Astrocyte (in vitro differentiated cells and primary cell): ENCODE data around the gene TM9SF4. TPM values are rescaled to one million over a fixed set of nuclear protein-coding genes. Genes with fewer than 3 reads are reported as not detected.

Source experiments
- DNase-seq: peaks from one replicate; pipeline ENCODE4 v3.0.0-alpha.2; 2010; ENCODE audit warnings: low read depth
- FAIRE-seq: peaks from 2 replicates; lab custom pipeline; 2011; peaks lifted over from hg19 to GRCh38; lab: Jason Lieb, UNC
- H2AFZ ChIP-seq: 2 replicates; pipeline ENCODE4 v1.6.0; 2012; ENCODE audit warnings: low read depth, low read length, inconsistent platforms
- H3K27ac ChIP-seq: 2 replicates; pipeline ENCODE4 v1.5.1; 2011; ENCODE audit warnings: low read depth, low read length, inconsistent platforms
- H3K27me3 ChIP-seq: 2 replicates; pipeline ENCODE4 v1.6.0; 2011; ENCODE audit warnings: low read length, inconsistent platforms; ENCODE audit not compliant: insufficient read depth
- H3K36me3 ChIP-seq: 2 replicates; pipeline ENCODE4 v1.5.1; 2011; ENCODE audit warnings: low read length, inconsistent platforms; ENCODE audit not compliant: insufficient read depth
- H3K4me1 ChIP-seq: 2 replicates; pipeline ENCODE4 v1.5.1; 2011; ENCODE audit warnings: low read length, inconsistent platforms; ENCODE audit not compliant: insufficient read depth
- H3K4me2 ChIP-seq: 2 replicates; pipeline ENCODE4 v1.6.0; 2012; ENCODE audit warnings: low read length, inconsistent platforms
- H3K4me3 ChIP-seq: 2 replicates; pipeline ENCODE4 v1.5.1; 2011; ENCODE audit warnings: low read depth, mild to moderate bottlenecking, low read length, inconsistent platforms; ENCODE audit not compliant: insufficient read depth
- H3K79me2 ChIP-seq: 2 replicates; pipeline ENCODE4 v1.6.0; 2012; ENCODE audit warnings: mild to moderate bottlenecking, low read length, inconsistent platforms; ENCODE audit not compliant: insufficient read depth
- H3K9ac ChIP-seq: 2 replicates; pipeline ENCODE4 v1.6.0; 2012; ENCODE audit warnings: mild to moderate bottlenecking, low read length, inconsistent platforms
- H3K9me3 ChIP-seq: 2 replicates; pipeline ENCODE4 v1.5.1; 2012; ENCODE audit warnings: low read depth, mild to moderate bottlenecking, low read length, inconsistent platforms; ENCODE audit not compliant: insufficient read depth
- H4K20me1 ChIP-seq: 2 replicates; pipeline ENCODE4 v1.6.0; 2012; ENCODE audit warnings: low read length, inconsistent platforms; ENCODE audit not compliant: insufficient read depth
- H3K27ac Mint-ChIP-seq: one replicate; pipeline ENCODE4 v1.8.0; 2021; ENCODE audit warnings: mild to moderate bottlenecking, mixed read lengths; ENCODE audit not compliant: unreplicated experiment
- H3K27me3 Mint-ChIP-seq: one replicate; pipeline ENCODE4 v1.8.0; 2021; ENCODE audit warnings: low read depth, mixed read lengths; ENCODE audit not compliant: unreplicated experiment
- H3K36me3 Mint-ChIP-seq: one replicate; pipeline ENCODE4 v1.8.0; 2021; ENCODE audit warnings: low read depth, mixed read lengths; ENCODE audit not compliant: unreplicated experiment
- H3K4me1 Mint-ChIP-seq: one replicate; pipeline ENCODE4 v1.8.0; 2021; ENCODE audit warnings: low read depth, mixed read lengths; ENCODE audit not compliant: unreplicated experiment
- H3K4me3 Mint-ChIP-seq: one replicate; pipeline ENCODE4 v1.8.0; 2021; ENCODE audit warnings: mild to moderate bottlenecking, moderate library complexity, mixed read lengths; ENCODE audit not compliant: unreplicated experiment
- H3K9me3 Mint-ChIP-seq: one replicate; pipeline ENCODE4 v1.8.0; 2021; ENCODE audit warnings: mild to moderate bottlenecking, mixed read lengths; ENCODE audit not compliant: unreplicated experiment
- CTCF ChIP-seq: IDR thresholded peaks from 2 replicates; pipeline ENCODE4 v1.5.1; 2011; ENCODE audit warnings: low read depth, mild to moderate bottlenecking, inconsistent platforms, low read length, moderate library complexity; ENCODE audit not compliant: insufficient read depth
- EZH2 ChIP-seq: IDR thresholded peaks from 2 replicates; pipeline ENCODE4 v1.6.1; 2012; ENCODE audit warnings: mild to moderate bottlenecking, low read length, inconsistent platforms; ENCODE audit not compliant: insufficient read depth
- total RNA-seq: library from RNA; stranded (reverse); gene quantifications from 2 replicates; pipeline ENCODE4 v1.2.1, GENCODE V29; 2021

The TM9SF4 gene
- total RNA-seq, 1 donor from 2014 or later = 64.0 TPM

GRCh38 chr20:32124916-32125454 is 15.5 kb downstream of the TM9SF4 start:
- H4K20me1 ChIP-seq = peaks cover 68% of the 10 kb centered on the region
- Mint-ChIP-seq H3K4me1 (no peaks in the 10 kb centered on the region), H3K36me3 (peaks cover 5% of the 10 kb centered on the region), H3K27me3 (no peaks in the 10 kb centered on the region), H3K27ac (no peak overlapping the region), H3K9me3 (peaks cover 2% of the 10 kb centered on the region), H3K4me3 (no peak overlapping the region)
- peaks cover 76% of the 10 kb centered on the region for H3K79me2 ChIP-seq
- H3K4me2 ChIP-seq = no peak overlapping the region
- no peaks in the 10 kb centered on the region for H3K27me3 ChIP-seq
- peaks cover 3% of the 10 kb centered on the region for H3K36me3 ChIP-seq
- no peak overlapping the region for H3K9ac ChIP-seq
- H3K9me3 ChIP-seq = no peaks in the 10 kb centered on the region
- no peak overlapping the region for H3K27ac ChIP-seq
- DNase-seq (no peak), FAIRE-seq (no peak)
- no peaks in the 10 kb centered on the region for H3K4me1 ChIP-seq
- TF ChIP-seq EZH2 = no peak
- no peak for TF ChIP-seq CTCF
- no peak overlapping the region for H3K4me3 ChIP-seq
- no peak overlapping the region for H2AFZ ChIP-seq

- H3K27me3 Mint-ChIP-seq = no peaks in the 10 kb centered on the region
- no peak for TF ChIP-seq EZH2
- no peak for TF ChIP-seq CTCF
Observed at GRCh38 chr20:32125506-32125905, 16.0 kb downstream of the TM9SF4 start.

GRCh38 chr20:32126919-32127318 is 17.4 kb downstream of the TM9SF4 start:
- Histone ChIP-seq H3K9me3 (no peaks in the 10 kb centered on the region), H3K27ac (no peak overlapping the region), H3K27me3 (no peaks in the 10 kb centered on the region), H2AFZ (no peak overlapping the region), H3K4me3 (no peak overlapping the region), H3K9ac (no peak overlapping the region), H4K20me1 (peaks cover 80% of the 10 kb centered on the region), H3K79me2 (peaks cover 86% of the 10 kb centered on the region), H3K4me2 (no peak overlapping the region), H3K36me3 (peaks cover 3% of the 10 kb centered on the region), H3K4me1 (no peaks in the 10 kb centered on the region)
- peaks cover 5% of the 10 kb centered on the region for H3K36me3 Mint-ChIP-seq
- no peak overlapping the region for H3K27ac Mint-ChIP-seq
- TF ChIP-seq CTCF (no peak), EZH2 (no peak)
- no peaks in the 10 kb centered on the region for H3K4me1 Mint-ChIP-seq
- no peaks in the 10 kb centered on the region for H3K27me3 Mint-ChIP-seq
- no peak for DNase-seq
- H3K9me3 Mint-ChIP-seq = peaks cover 2% of the 10 kb centered on the region
- no peak overlapping the region for H3K4me3 Mint-ChIP-seq
- FAIRE-seq = no peak

More at GRCh38 chr20:32125506-32125905, 16.0 kb downstream of the TM9SF4 start:
- Mint-ChIP-seq H3K4me3 (no peak overlapping the region), H3K4me1 (no peaks in the 10 kb centered on the region), H3K9me3 (peaks cover 2% of the 10 kb centered on the region), H3K36me3 (peaks cover 5% of the 10 kb centered on the region), H3K27ac (no peak overlapping the region)
- Histone ChIP-seq H4K20me1 (peaks cover 69% of the 10 kb centered on the region), H3K4me2 (no peak overlapping the region), H3K27ac (no peak overlapping the region), H3K9me3 (no peaks in the 10 kb centered on the region), H3K9ac (no peak overlapping the region), H3K27me3 (no peaks in the 10 kb centered on the region), H3K4me3 (no peak overlapping the region), H2AFZ (no peak overlapping the region), H3K36me3 (peaks cover 3% of the 10 kb centered on the region), H3K79me2 (peaks cover 77% of the 10 kb centered on the region), H3K4me1 (no peaks in the 10 kb centered on the region)
- DNase-seq = no peak
- no peak for FAIRE-seq
